Upper lobe of left lung (tissue), 4 donors: ENCODE results near the gene SNRNP70.

ENCODE experiments used
- CTCF ChIP-seq, 6 experiments: fragments of 450-650 bp in 4 of 6; fragments of 200-600 bp in 2 of 6; sonication (generic) in 2 of 6; IDR thresholded peaks; one replicate each; pipeline ENCODE4 v1.5.1; 2016 to 2019; ENCODE audit warnings: antibody characterized with exemption in 6 of 6
- EP300 ChIP-seq, 4 donors: sonication (generic); formaldehyde crosslinking; IDR thresholded peaks; one replicate each; pipeline ENCODE4 v1.5.1; 2017; ENCODE audit warnings: antibody characterized with exemption in 4 of 4, control low read depth in 2 of 4

GRCh38 chr19:49111218-49111998 is 26.2 kb downstream of the SNRNP70 start:
- no peak for TF ChIP-seq CTCF (IDR thresholded peaks at IDR 0.05)
- no peak for TF ChIP-seq EP300 (IDR thresholded peaks at IDR 0.05)
